ENCODE data around the gene GOLGA7B. TPM values are rescaled to one million over a fixed set of nuclear protein-coding genes. Genes with fewer than 3 reads are reported as not detected.

GOLGA7B gene
- total RNA-seq, 3 donors from 2014 or later (not counting 1 experiment from before 2014, with no cell fraction given), result 4.1 to 4.6 (median 4.1) TPM

GRCh38 chr10:97822261-97822687 is 27.4 kb upstream of the GOLGA7B start:
- Histone ChIP-seq H3K27me3 (ENCODE audit: control insufficient read depth, insufficient read depth, low read length) (no peaks in the 10 kb centered on the region), H3K4me1 (ENCODE audit: control insufficient read depth, insufficient read depth, low read length) (no peaks in the 10 kb centered on the region), H3K27ac (ENCODE audit: low read length) (no peak overlapping the region), H3K9me3 (ENCODE audit: control insufficient read depth, insufficient read depth, low read length) (no peaks in the 10 kb centered on the region), H3K36me3 (ENCODE audit: control insufficient read depth, insufficient read depth, low read length) (no peaks in the 10 kb centered on the region), H3K4me3 (ENCODE audit: low read length) (no peak overlapping the region)
- H3K36me3 Mint-ChIP-seq, result no peaks in the 10 kb centered on the region
- TF ChIP-seq, protein P1, sequence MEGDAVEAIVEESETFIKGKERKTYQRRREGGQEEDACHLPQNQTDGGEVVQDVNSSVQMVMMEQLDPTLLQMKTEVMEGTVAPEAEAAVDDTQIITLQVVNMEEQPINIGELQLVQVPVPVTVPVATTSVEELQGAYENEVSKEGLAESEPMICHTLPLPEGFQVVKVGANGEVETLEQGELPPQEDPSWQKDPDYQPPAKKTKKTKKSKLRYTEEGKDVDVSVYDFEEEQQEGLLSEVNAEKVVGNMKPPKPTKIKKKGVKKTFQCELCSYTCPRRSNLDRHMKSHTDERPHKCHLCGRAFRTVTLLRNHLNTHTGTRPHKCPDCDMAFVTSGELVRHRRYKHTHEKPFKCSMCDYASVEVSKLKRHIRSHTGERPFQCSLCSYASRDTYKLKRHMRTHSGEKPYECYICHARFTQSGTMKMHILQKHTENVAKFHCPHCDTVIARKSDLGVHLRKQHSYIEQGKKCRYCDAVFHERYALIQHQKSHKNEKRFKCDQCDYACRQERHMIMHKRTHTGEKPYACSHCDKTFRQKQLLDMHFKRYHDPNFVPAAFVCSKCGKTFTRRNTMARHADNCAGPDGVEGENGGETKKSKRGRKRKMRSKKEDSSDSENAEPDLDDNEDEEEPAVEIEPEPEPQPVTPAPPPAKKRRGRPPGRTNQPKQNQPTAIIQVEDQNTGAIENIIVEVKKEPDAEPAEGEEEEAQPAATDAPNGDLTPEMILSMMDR (IDR thresholded peaks at IDR 0.05), result no peak
- peaks cover 13 to 14% of the 10 kb centered on the region in 2 donors for H3K4me1 Mint-ChIP-seq
- no peak overlapping the region for H3K27ac Mint-ChIP-seq
- intact Hi-C loops (cut with micrococcal nuclease), result no loop called here
- H3K4me3 Mint-ChIP-seq, result no peak overlapping the region
- no peaks in the 10 kb centered on the region for H3K9me3 Mint-ChIP-seq
- WGBS (ENCODE audit: insufficient coverage), result 73% methylated on average over 10 of the region's 10 CpGs
- H3K27me3 Mint-ChIP-seq (ENCODE audit: low read depth in 2 of 2), result peaks cover 2 to 6% of the 10 kb centered on the region in 2 donors
- no peak for ATAC-seq
- DNase-seq, result no peak

GRCh38 chr10:97823734-97824133 is 25.9 kb upstream of the GOLGA7B start:
- Mint-ChIP-seq H3K9me3 (no peaks in the 10 kb centered on the region), H3K27me3 (ENCODE audit: low read depth in 2 of 2) (peaks cover 2 to 4% of the 10 kb centered on the region in 2 donors)
- TF ChIP-seq, protein P1 (IDR thresholded peaks at IDR 0.05), result no peak

DNA sequence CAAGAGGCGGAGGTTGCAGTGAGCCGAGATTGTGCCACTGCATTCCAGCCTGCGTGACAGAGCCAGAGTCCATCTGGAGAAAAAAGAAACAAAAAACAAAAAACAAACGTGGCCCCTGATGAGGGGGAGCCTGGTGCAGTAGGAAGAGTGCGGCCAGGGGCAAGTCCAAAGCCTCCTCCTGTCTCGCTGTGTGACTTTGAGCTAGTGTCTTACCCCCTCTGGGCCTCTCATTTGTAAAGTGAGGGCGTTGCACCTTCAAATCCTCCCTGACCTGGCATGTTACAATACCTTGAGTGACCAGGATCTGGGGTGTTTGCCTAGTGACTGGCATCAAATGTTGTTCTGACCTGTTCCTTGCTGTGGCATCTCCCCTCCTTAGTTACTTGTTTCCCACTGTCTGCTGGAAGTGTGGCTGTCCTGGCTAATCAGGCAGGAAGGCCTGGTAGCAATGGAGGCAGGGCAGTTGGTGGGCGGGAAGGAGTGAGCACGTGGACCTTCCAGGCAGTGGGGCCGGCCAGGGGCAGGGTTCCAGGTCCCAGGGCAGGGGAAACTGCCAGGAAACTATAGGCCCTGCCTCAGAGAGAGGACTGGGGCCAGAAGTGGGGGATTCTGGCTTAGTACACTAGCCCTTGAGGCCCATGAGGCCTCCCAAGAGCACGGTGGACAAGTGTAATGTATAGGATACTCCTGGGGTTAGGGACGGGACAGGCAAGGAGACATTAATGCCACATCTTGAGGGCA is 24.5 kb upstream of the GOLGA7B start:
- no peak for DNase-seq
- Mint-ChIP-seq H3K27me3 (ENCODE audit: low read depth in 2 of 2) (peaks cover 0 to 2% of the 10 kb centered on the region in 2 donors), H3K36me3 (no peaks in the 10 kb centered on the region), H3K9me3 (no peaks in the 10 kb centered on the region), H3K4me1 (peaks cover 23 to 32% of the 10 kb centered on the region in 2 donors), H3K27ac (peak overlapping the region in 1 of 2 donors; percentile 13), H3K4me3 (no peak overlapping the region)
- no peak for ATAC-seq
- TF ChIP-seq, protein P1 (IDR thresholded peaks at IDR 0.05), result no peak
- 88% methylated on average over 12 of the region's 12 CpGs for WGBS (ENCODE audit: insufficient coverage)
- H3K4me1 ChIP-seq (ENCODE audit: control insufficient read depth, insufficient read depth, low read length), result peaks cover 8% of the 10 kb centered on the region
- no peaks in the 10 kb centered on the region for H3K9me3 ChIP-seq (ENCODE audit: control insufficient read depth, insufficient read depth, low read length)
- no peaks in the 10 kb centered on the region for H3K27me3 ChIP-seq (ENCODE audit: control insufficient read depth, insufficient read depth, low read length)
- H3K27ac ChIP-seq (ENCODE audit: low read length), result no peak overlapping the region
- intact Hi-C loops (cut with micrococcal nuclease), result no loop called here
- no peaks in the 10 kb centered on the region for H3K36me3 ChIP-seq (ENCODE audit: control insufficient read depth, insufficient read depth, low read length)
- H3K4me3 ChIP-seq (ENCODE audit: low read length), result no peak overlapping the region

More at GRCh38 chr10:97823734-97824133, 25.9 kb upstream of the GOLGA7B start:
- Mint-ChIP-seq H3K27ac (no peak overlapping the region), H3K36me3 (no peaks in the 10 kb centered on the region), H3K4me1 (peaks cover 18 to 23% of the 10 kb centered on the region in 2 donors), H3K4me3 (no peak overlapping the region)
- Histone ChIP-seq H3K9me3 (ENCODE audit: control insufficient read depth, insufficient read depth, low read length) (no peaks in the 10 kb centered on the region), H3K27me3 (ENCODE audit: control insufficient read depth, insufficient read depth, low read length) (no peaks in the 10 kb centered on the region), H3K4me3 (ENCODE audit: low read length) (no peak overlapping the region), H3K27ac (ENCODE audit: low read length) (no peak overlapping the region), H3K36me3 (ENCODE audit: control insufficient read depth, insufficient read depth, low read length) (no peaks in the 10 kb centered on the region), H3K4me1 (ENCODE audit: control insufficient read depth, insufficient read depth, low read length) (peaks cover 4% of the 10 kb centered on the region)
- 93% methylated on average over 12 of the region's 12 CpGs for WGBS (ENCODE audit: insufficient coverage)
- no peak for ATAC-seq
- intact Hi-C loops (cut with micrococcal nuclease), result no loop called here
- no peak for DNase-seq
